Measurements from ENCODE around the gene FAM117A.
"Not testable (repeated sequence)": the region's sequence is repeated elsewhere in the genome, so short reads cannot be mapped to it uniquely, and the experiment has no call there.

Gene FAM117A

GRCh38 chr17:49739641-49740271 is 24.2 kb downstream of the FAM117A start:
- peak; percentile 89 for ATAC-seq

- ATAC-seq, result no peak
Measured at GRCh38 chr17:49738456-49739163, 25.3 kb downstream of the FAM117A start.

- ATAC-seq, result no peak
Measured at GRCh38 chr17:49734515-49735490, 29.1 kb downstream of the FAM117A start.

- no peak for ATAC-seq
Measured at GRCh38 chr17:49731435-49731831, 32.5 kb downstream of the FAM117A start.

GRCh38 chr17:49730785-49731434 is 33.0 kb downstream of the FAM117A start:
- no peak for ATAC-seq

GRCh38 chr17:49730078-49730784 is 33.7 kb downstream of the FAM117A start:
- no peak for ATAC-seq

GRCh38 chr17:49729069-49729468 is 34.9 kb downstream of the FAM117A start:
- no peak for ATAC-seq

- ATAC-seq, result no peak
Measured at GRCh38 chr17:49728425-49728824, 35.5 kb downstream of the FAM117A start.

- ATAC-seq, result no peak
Measured at GRCh38 chr17:49727380-49727779, 36.6 kb downstream of the FAM117A start.

- ATAC-seq, result no peak
Measured at GRCh38 chr17:49725452-49726130, 38.3 kb downstream of the FAM117A start.

GRCh38 chr17:49724552-49724951 is 39.4 kb downstream of the FAM117A start:
- not testable (repeated sequence) for ATAC-seq

GRCh38 chr17:49723423-49723822 is 40.5 kb downstream of the FAM117A start:
- ATAC-seq, result no peak

GRCh38 chr17:49722066-49722465 is 41.9 kb downstream of the FAM117A start:
- ATAC-seq, result no peak

GRCh38 chr17:49717371-49717861 is 46.5 kb downstream of the FAM117A start:
- ATAC-seq, result peak; percentile 77 to 81

GRCh38 chr17:49716668-49717364 is 47.1 kb downstream of the FAM117A start:
- no peak for ATAC-seq

- peak; percentile 48 to 56 for ATAC-seq
Measured at GRCh38 chr17:49715717-49716279, 48.1 kb downstream of the FAM117A start.

- ATAC-seq, result peak; percentile 60 to 65
Measured at GRCh38 chr17:49715216-49715615, 48.7 kb downstream of the FAM117A start.

- ATAC-seq, result peak; percentile 9 to 10
Measured at GRCh38 chr17:49708515-49709183, 55.3 kb downstream of the FAM117A start.
